COLO829 (cell line): ENCODE data around the gene HOOK1.
"Not testable (repeated sequence)": the region's sequence is repeated elsewhere in the genome, so short reads cannot be mapped to it uniquely, and the experiment has no call there.

Experiments used
- DNase-seq: peaks from one replicate; pipeline ENCODE4 v3.0.0; 2012; ENCODE audit warnings: low spot score

The HOOK1 gene

DNA sequence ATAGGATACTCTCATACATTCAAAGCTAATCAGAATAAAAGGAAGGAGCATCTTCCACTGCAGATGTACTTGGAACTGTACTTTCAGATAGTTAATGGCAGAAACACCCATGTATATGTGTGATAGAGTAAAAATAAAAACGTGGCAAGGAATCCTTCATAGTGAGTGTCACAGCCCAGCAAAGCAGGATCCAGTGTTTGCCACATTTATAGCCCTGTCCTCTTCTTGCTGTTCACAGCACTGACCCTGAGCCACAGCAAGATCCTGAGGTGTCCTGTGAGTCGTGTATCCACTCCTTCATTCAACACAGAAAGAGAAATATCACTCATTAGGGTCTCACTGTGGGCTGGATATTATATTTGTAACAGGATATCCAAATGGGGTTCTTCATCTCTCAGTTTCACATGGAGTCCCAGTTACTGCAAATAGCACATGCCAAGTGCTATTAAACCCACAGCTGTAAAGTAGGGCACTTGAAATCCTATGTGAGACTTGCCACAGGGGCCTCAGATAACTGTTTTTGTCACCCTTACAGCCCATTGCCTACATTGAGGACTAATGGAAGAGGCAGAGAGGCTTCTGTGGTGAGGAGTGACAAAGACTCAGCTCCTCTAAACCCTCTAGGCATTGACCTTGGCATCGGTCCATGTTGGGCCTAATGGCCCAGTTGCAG, 70.5 kb downstream of the HOOK1 start:
- no peak for DNase-seq

DNA sequence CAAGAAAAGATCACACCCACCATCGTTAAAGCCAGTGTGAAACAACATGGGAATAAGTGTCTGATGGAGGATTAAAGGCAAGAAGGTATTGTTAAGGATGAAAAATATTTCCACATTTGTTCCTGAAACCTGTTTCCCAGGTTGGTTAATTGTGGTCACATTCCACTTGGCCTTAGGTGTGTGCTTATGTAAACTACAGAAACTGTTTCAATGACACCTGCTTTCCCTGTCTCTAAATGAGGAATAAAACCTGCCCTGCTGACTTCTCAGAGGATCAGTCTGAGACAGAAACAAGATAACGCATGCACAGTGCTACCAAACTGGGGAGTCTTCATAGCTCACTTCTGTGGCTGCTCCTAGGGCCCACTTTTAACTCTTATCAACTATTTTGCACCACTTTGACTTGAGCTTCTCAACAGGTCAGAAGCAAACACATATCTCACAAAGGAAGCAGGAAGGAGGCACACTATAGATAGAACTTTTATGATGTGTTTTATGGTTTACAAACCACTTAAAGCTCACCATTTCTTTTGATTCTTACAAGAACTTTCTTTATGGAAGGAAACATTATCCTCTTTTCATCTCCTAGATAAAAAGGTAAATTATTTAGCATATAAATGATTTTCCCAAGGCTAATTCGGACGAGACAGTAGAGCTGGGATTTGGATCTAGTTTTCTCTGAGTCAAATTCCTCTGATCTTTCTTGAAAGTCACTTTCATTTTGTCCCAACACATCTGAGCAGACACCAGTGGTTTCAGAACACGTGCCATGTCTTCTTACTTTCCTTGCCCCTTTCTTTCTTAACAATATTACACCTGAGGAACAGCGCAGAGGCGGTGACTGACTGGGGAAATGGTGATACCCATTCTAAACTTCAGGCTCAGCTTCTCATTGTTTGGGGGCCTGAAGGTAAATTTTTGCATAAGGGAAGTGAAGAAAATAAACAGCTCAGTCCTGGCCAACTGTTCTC, 78.4 kb downstream of the HOOK1 start:
- no peak for DNase-seq

DNA sequence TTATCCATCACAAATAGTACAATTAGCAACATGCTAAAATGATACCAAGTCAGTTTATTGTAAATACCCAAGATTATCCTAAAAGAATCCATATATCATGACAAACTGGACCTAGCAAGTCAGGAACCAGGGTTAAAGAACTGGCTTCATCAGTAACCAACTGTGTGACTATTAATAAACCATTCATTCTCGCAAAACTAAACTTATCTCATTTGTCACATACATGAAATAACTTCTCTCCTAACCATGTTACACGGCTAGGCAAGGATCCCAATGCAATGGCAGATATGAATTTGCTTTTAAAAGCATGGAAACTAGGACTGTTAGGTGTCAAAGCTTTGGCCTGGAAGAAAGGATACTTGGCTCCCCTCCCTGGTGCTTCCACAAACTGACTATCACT, 82.4 kb downstream of the HOOK1 start:
- DNase-seq: no peak

DNA sequence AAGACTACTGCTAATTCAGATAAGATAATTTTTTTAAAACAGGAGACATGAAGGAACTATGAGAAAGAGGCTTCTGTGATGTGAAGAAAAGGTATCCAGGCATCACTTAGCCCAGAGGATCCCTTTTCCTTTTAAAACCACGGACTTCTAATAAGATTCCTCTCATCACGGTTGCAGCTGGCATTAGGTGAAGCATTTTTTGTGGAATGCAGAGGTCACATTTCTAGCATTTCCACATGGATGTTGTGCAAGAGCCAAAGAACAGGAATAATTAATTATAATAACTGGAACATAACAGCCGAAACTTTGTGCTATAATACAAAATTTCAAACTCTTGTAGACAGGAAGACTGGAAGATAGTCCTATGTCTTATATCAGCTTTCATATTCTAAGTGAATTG, 84.2 kb downstream of the HOOK1 start:
- DNase-seq: no peak

DNA sequence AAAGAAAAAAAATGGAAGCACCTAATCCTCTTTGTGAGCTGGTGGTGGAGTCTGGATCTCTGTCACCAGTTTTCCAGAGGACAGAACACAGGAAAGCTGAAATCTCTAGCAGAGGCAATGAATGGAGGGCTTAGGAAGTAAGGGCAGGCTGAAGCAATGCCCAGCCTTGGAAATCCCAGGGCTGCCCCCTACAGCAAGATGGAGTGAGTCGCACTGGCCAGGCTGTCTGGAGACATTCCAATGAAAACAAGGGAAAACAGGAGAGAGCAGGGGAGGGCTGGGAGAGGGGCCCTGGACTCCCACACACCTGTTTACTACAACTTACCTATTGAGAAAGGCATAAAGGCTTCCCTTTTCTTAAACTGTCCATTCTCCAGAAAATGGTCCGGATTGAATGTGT, 85.9 kb downstream of the HOOK1 start:
- DNase-seq: no peak

DNA sequence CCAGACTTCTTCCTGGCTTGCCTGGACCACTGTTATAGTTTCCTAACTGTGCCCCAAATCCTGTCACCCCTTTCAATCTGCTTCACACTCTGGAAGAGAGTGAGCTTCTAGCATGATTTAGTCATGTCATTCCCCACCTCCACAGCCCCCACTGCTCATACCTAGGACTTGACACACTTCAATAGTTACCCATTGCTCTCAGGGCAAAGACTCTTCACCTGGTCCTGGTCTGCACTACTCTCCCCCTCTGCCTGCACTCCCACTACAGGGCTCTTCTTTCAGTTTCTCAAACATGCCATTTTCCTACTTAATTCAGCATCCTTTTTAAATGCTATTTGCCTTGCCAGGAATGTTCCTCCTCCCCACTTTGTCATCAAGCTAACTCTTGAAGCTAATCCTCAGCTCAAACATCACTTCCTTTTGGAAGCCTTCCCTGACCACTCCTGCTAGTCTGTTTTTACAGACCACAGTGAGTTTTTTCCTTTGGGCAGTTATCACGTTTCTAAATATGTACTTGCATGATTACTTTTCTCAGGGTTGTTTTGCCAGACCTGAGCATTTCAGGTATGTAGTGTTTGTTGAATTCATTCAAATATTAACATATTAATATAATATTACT, 87.1 kb downstream of the HOOK1 start:
- DNase-seq: no peak

DNA sequence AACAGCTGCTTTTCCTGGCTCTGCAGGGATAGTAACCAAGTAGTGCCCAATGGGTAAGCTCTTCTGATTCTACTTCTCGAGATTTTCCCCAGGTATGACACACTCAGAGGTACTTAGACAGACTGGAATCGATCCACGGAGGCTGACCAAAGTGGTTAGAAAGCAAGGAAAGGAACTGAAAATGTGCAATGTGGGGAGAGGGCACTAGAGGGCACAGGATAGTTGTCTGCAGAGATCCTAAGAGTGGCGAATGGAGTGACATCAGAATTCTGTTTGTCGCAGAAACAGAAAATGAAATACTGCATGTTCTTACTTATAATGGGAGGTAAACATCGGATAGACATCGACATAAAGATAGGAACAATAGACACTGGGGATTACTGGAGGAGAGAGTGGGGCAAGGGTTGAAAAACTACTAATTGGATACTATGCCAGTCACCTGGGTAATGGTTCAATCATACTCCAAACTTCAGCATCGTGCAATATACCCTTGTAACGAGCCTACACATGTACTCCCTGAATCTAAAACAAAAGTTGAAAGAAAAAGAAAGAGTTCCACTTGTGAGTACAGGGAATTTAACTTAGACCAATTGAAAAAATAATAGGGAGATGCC, 88.5 kb downstream of the HOOK1 start:
- DNase-seq: peak; percentile 41

DNA sequence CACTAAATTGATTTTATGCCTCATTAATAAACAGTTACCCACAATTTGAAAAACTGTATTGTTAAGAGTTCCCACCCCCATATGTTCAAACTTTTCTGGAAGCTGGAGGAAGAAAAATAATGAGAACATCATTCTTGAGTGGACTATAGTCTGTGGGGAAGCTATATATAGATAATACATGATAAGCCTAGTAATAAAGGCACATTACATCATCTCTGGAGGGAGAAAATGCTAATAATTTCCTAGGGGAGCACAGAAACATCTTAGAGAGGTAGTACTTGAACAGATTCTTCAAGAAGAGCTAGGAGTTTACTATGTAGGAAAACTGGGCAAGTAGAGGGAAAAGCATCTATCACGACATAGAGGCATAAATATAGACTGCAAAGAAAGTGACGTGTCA, 92.2 kb downstream of the HOOK1 start:
- no peak for DNase-seq

DNA sequence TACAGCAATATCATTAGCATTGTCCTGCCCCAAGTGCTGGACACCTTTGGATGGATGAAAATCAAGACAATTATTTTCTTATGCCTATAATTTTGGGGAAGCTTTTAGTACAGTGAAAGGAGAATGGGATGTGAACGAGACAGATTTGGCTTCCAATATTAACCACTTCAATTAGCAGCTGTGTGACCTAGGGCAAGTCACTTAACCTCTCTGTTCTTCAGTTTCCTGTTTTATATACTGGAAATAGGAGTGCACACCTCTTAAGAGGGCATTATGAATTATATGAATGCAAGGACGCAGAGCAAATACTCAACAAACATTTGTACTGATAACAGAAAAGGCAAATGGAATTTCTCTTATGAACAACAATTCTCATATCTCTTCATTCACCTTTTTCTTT, 93.3 kb downstream of the HOOK1 start:
- no peak for DNase-seq

DNA sequence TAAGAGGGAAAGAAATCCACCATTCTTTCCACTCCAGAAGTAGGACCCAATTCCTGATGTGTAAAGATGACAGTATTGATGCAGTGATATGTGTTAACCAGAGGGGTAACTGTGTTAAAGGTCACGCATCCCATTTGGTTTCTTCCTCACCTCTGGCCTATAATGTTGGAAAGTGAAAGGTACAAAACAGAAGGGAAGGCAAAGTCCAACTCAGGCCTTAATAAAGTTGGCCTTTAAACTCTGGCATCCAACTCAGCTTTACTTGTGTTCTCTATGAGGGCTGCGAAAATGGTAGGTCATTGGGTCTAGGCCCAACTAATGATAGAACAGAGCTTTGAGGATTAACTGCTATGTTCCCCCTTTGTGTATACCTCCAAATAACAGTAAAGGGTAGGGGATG, 93.9 kb downstream of the HOOK1 start:
- DNase-seq: no peak

DNA sequence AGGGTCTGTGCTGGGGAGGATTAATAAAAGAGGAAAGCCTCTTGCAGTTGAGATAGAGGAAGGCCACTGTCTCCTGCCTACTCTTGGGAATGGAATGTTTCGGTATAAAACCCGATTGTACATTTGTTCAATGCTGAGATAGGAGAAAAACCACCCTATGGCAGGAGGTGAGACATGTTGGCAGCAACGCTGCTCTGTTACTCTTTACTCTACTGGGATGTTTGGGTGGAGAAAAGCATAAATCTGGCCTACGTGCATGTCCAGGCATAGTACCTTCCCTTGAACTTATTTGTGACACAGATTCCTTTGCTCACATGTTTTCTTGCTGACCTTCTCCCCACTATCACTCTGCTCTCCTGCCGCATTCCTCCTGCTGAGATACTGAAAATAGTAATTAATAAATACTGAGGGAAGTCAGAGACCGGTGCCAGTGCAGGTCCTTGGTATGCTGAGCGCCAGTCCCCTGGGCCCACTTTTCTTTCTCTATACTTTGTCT, 100.1 kb downstream of the HOOK1 start:
- DNase-seq: not testable (repeated sequence)

DNA sequence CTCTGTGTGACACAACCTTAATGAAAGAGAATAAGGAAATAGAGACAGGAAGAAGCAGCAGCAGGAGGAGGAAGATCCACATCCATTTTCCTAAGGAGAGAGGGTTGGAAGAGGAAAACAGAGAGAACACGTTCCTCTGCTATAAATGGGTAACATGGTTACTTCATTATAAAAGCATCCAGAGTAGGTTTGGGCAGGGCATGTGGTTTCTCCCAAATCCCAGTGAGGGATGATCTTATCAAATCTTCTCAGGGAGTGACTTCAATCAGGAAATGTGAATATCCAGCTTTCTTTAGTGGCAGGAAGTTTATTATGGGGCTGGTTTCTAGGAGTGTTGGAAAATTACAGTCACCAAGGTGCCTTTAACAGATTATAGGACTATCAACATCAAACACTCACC, 100.8 kb downstream of the HOOK1 start:
- no peak for DNase-seq

DNA sequence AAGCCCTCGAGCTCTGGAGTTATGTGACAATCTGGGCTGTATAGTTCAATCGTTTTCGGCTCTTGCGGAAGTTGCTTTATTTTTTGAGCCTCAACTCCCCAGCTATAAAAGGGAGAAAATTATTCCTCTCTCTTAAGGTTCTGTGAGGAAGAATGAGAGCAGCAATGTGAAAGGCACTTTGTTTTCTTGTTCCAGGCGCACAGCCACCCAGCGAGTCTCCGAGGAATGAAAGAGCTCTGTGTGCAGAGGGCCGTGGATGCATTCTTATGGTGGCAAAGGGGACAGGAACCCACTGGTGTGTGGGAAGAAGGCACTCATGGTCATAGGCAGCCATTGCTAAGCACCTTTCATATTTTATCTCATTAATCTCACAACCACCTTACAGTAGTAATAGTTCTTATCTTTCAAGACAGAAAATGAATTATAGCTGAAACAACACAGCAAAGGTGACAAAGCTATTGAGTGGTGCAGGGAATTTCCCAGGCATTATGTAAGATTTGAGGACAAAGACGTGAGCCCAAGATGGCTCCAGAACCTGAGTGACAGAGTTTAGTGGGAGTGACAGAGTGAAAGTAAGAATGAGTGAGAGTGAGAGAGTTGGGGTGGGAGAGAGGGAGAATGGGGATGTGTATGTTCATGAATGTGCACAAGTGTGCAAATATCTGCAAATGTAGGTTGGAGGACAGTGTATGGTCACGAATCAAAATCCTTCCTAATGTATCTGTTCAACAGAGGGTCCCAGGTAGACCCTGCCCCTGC, 102.5 kb downstream of the HOOK1 start:
- DNase-seq: peak; percentile 79

DNA sequence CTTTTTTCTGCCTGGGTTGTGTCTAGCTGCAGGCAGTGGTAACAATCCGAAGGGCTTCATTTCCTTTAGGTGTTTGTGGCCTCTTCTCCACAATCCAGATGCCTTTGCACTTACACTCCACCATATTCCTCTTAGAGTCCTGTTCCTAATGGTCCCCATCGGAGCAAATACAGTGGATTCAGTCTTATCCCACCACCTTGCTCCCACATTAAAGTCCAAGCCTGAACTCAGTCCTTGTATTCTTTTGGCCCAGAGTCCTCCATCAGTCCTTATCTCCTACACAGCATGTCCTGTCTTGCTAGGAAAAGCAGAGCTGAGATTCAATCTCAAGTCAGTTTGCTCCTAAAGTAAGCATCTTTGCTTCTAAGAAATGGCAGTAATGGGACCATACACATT, 103.0 kb downstream of the HOOK1 start:
- no peak for DNase-seq

DNA sequence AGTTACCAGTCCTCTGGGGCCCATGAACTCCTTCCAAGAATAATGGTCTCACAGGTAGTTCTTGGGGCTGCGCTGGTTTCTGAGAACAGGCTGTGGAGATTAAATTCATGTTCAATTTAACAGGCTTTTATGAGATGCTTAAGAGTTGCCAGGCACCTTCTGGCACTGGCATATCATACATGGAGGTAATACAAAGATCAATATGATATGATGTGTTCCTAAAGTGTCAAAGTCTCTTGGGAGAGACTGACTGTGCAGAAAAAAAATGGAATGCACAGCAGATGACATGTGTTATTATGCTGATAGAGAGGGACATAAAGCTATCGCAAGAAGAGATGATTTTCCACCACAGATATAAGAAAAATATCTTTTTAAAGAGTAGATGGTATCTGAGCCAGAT, 105.0 kb downstream of the HOOK1 start:
- DNase-seq: no peak

DNA sequence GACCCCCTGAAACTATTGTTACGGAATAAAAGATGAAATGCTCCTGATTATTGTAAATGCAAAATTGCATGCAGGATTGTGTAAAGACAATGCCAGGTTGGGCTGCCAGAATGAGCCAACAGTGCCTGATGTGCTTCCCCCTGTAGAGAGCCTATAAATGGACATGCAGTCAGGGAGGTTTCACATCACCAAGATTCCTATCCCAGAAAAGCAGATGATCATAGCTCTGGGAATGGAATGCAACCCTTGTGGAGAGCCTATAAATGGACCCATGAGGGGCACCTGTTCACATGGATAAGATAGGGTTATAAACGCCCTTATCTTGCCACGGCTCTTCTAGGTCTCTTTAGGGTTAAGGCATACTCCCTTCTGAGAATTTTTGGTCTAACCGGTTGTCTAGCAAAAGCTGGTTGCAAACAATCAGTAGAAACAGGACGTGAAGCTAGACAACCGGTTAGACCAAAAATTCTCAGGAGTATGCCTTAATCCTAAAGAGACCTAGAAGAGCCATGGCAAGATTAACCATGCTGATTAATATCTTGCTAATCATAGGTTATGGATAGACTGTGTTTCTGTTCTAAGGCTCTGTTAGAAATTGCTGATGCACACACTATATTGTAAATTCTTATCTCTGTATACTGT, 106.6 kb downstream of the HOOK1 start:
- DNase-seq: not testable (repeated sequence)

DNA sequence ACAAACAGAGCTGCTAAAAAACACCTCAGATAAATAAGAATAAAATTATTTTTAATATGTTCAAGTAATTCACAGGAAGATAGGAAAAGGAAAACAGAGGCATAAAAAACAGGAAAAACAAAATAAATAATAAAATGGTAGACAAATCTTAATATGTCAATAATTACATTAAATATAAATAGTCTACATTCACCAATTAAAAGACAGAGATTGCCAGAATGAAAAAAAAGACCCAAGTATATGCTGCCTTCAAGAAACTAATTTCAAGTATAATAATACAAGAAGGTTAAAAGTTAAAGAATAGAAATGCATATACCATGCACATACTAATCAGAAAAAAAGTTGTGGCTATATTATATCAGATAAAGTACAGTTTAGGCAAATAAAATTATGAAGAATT, 109.9 kb downstream of the HOOK1 start:
- no peak for DNase-seq
